Upper lobe of left lung (tissue), 6 donors: ENCODE data around the gene ENDOV. TPM values are rescaled to one million over a fixed set of nuclear protein-coding genes. Genes with fewer than 3 reads are reported as not detected.

Experiments used
- ATAC-seq, 2 donors: fragments of 200-7000 bp; cut with Tn5 transposase; one replicate each; pipeline ENCODE4 v1.9.1; 2022; ENCODE audit warnings: mild to moderate bottlenecking in 2 of 2, moderate library complexity in 2 of 2; ENCODE audit not compliant: low FRiP score in 2 of 2
- DNase-seq, 2 donors: peaks; one replicate each; pipeline ENCODE4 v3.0.0-alpha.2; 2019 to 2020
- H3K27ac ChIP-seq, 4 donors: fragments of 200-600 bp; sonication (generic); one replicate each; pipeline ENCODE4 v1.5.1; 2016 to 2019
- H3K27me3 ChIP-seq, 4 donors: fragments of 200-600 bp; sonication (generic); one replicate each; pipeline ENCODE4 v1.5.1; 2017 to 2019
- H3K36me3 ChIP-seq, 4 donors: fragments of 200-600 bp; sonication (generic); one replicate each; pipeline ENCODE4 v1.5.1; 2016 to 2019
- H3K4me1 ChIP-seq, 4 donors: fragments of 200-600 bp; sonication (generic); one replicate each; pipeline ENCODE4 v1.5.1; 2018 to 2019
- H3K4me3 ChIP-seq, 4 donors: fragments of 200-600 bp; sonication (generic); one replicate each; pipeline ENCODE4 v1.5.1; 2017 to 2019; ENCODE audit warnings: mild to moderate bottlenecking in 2 of 4, moderate library complexity in 1 of 4
- H3K9me3 ChIP-seq, 4 donors: fragments of 200-600 bp; sonication (generic); one replicate each; pipeline ENCODE4 v1.5.1; 2018 to 2019
- EP300 ChIP-seq, 4 donors: sonication (generic); formaldehyde crosslinking; IDR thresholded peaks; one replicate each; pipeline ENCODE4 v1.5.1; 2017; ENCODE audit warnings: antibody characterized with exemption in 4 of 4, control low read depth in 2 of 4
- POLR2A ChIP-seq, 4 donors: fragments of 450-650 bp; IDR thresholded peaks; one replicate each; pipeline ENCODE4 v1.5.1; 2016 to 2017; ENCODE audit warnings: antibody characterized with exemption in 4 of 4, mild to moderate bottlenecking in 2 of 4
- POLR2AphosphoS5 ChIP-seq, 2 donors: sonication (generic); formaldehyde crosslinking; IDR thresholded peaks; one replicate each; pipeline ENCODE4 v1.5.1; 2017; ENCODE audit warnings: antibody characterized with exemption in 2 of 2
- WGBS, 2 donors: methylation state at CpG; one replicate each; pipeline ENCODE4 v1.1.5; 2017 to 2018; 5-methylcytosine and 5-hydroxymethylcytosine counted together
- total RNA-seq, 6 donors: library from RNA; depleted of rRNA in 4 of 6; stranded (reverse); fragments of >200 nt in 4 of 6; gene quantifications; one replicate each; pipeline versions ENCODE4 v1.1.0 to v1.2.1, GENCODE V29; 2016 to 2021
- TF ChIP-seq, protein P1 (sequence below), 6 experiments: fragments of 450-650 bp in 4 of 6; fragments of 200-600 bp in 2 of 6; sonication (generic) in 2 of 6; IDR thresholded peaks; one replicate each; pipeline ENCODE4 v1.5.1; 2016 to 2019; ENCODE audit warnings: antibody characterized with exemption in 6 of 6
- donor health status: DM: no; HTN: no; CAD: no; lungs with moderate emphysema.
- donor health status: DM: no; HTN: yes; CAD: no; lungs with severe emphysema.

ENDOV gene
- total RNA-seq, 6 donors from 2014 or later = 16.7 to 93.2 (median 25.6) TPM

DNA sequence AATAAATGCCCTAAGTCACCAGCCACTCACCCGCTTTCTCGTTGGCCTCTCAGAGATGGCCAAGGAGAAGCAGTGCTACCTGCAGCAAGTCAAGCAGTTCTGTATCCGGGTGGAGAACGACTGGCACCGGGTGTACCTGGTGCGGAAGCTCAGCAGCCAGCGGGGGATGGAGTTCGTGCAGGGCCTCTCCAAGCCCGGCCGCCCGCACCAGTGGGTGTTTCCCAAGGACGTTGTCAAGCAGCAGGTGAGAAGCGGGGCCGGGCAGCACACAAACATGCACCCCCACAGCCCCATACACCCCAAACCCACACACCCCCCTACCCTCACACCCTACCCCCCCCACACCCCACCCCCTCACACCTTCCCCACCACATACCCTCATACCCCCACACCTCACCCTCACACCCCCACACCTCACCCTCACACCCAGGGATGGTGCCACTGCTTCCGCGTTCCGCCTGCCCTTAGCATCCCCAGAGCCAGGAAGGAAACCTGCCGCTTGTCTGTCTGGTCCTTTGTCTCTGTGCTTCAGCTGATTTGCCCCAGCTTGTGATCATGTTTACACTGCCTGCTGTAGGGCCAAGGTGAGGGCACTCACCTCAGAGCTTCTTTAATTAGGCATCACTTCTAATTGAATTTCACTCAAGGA is 41.9 kb upstream of the ENDOV start:
- Histone ChIP-seq H3K27ac (no peak overlapping the region), H3K4me3 (no peak overlapping the region), H3K4me1 (no peaks in the 10 kb centered on the region), H3K36me3 (peaks cover 83 to 100% (median 96%) of the 10 kb centered on the region in 4 donors), H3K9me3 (no peaks in the 10 kb centered on the region), H3K27me3 (no peaks in the 10 kb centered on the region)
- TF ChIP-seq POLR2A (IDR thresholded peaks at IDR 0.05) = no peak
- TF ChIP-seq POLR2AphosphoS5 (IDR thresholded peaks at IDR 0.05) = no peak
- TF ChIP-seq, protein P1, sequence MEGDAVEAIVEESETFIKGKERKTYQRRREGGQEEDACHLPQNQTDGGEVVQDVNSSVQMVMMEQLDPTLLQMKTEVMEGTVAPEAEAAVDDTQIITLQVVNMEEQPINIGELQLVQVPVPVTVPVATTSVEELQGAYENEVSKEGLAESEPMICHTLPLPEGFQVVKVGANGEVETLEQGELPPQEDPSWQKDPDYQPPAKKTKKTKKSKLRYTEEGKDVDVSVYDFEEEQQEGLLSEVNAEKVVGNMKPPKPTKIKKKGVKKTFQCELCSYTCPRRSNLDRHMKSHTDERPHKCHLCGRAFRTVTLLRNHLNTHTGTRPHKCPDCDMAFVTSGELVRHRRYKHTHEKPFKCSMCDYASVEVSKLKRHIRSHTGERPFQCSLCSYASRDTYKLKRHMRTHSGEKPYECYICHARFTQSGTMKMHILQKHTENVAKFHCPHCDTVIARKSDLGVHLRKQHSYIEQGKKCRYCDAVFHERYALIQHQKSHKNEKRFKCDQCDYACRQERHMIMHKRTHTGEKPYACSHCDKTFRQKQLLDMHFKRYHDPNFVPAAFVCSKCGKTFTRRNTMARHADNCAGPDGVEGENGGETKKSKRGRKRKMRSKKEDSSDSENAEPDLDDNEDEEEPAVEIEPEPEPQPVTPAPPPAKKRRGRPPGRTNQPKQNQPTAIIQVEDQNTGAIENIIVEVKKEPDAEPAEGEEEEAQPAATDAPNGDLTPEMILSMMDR (IDR thresholded peaks at IDR 0.05) = no peak
- no peak for TF ChIP-seq EP300 (IDR thresholded peaks at IDR 0.05)
- WGBS, 2 donors = 91 to 94% methylated on average over 17 to 18 of the region's 18 CpGs
- ATAC-seq = no peak
- peak in 1 of 2 donors; percentile 53 for DNase-seq

DNA sequence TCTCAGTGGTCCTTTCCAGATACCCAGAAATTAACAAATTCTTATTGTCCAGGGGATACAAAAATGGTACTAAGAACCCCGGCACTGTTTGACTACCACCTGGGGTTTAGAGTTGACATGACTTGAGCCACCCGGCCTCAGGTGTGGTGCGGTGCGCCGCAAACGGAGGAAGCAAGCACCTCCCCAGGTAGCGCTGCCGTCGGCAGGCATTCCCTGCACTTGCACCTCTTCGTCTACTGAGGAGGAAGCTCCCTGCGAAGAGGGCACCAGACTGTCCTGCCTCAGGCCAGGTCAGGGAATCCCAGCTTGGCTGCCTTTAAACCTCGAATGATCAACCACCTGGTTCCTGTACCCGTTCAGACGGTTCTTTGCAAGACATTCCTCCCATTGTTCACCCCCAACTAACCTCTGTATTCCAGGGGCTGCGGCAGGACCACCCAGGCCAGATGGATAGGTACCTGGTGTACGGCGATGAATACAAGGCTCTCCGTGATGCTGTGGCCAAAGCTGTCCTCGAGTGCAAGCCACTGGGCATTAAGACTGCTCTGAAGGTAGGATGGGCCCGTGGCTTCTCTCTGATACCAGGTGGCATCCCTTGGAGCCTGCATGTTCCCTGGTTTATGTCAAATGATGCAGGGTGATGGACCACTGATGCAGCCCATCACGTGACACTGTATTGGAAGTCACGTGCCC is 40.8 kb upstream of the ENDOV start:
- no peak overlapping the region for H3K27ac ChIP-seq
- ATAC-seq = no peak
- peak in 1 of 2 donors; percentile 16 for DNase-seq
- H3K4me3 ChIP-seq = no peak overlapping the region
- no peaks in the 10 kb centered on the region for H3K9me3 ChIP-seq
- no peaks in the 10 kb centered on the region for H3K4me1 ChIP-seq
- whole genome bisulfite sequencing, 2 donors = 94 to 96% methylated on average over 18 to 22 of the region's 22 CpGs
- peaks cover 81 to 100% (median 94%) of the 10 kb centered on the region in 4 donors for H3K36me3 ChIP-seq
- TF ChIP-seq POLR2A (IDR thresholded peaks at IDR 0.05) (no peak), POLR2AphosphoS5 (IDR thresholded peaks at IDR 0.05) (no peak), EP300 (IDR thresholded peaks at IDR 0.05) (no peak)
- TF ChIP-seq, protein P1 (IDR thresholded peaks at IDR 0.05) = no peak
- H3K27me3 ChIP-seq = no peaks in the 10 kb centered on the region

DNA sequence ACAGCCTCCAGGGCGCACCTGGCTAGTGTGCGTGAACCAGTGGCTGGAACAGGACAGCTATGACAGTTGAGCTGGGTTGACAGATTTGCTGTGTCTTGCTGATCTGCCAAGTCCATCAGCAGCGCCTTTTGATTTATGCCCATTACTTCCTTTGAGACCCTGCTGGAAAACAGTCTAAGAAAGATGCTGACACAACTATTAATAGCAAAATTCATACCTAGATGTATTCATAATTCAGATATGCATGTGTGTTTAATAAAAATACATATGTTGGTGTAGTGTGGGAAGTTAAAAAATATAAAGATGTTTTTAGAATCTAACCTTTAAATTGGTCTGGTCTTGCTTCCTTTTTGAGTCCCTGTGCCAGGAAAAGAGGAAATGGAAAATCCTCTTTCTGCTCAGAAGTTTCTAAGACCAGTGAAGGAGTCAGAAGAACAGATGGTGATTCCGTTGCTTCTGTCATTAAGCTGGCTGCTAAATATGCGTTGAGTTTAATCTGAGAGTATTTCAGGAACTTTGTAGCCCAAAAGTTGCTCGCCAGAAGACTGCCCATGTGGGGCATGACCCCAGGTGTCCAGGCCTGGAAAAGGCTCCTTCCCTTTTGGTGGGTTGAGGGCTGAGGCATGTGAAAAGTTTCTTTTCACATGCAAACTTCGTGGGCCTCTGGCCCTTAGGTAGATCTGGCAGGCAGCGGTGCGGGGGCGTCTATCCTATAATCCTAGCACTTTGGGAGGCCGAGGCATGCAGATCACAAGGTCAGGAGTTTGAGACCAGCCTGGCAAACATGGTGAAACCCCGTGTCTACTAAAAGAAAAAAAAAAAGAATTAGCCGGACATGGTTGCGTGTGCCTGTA is 40.0 kb upstream of the ENDOV start:
- Histone ChIP-seq H3K9me3 (no peaks in the 10 kb centered on the region), H3K4me3 (no peak overlapping the region), H3K36me3 (peaks cover 79 to 100% (median 94%) of the 10 kb centered on the region in 4 donors), H3K27ac (no peak overlapping the region), H3K4me1 (no peaks in the 10 kb centered on the region), H3K27me3 (no peaks in the 10 kb centered on the region)
- no peak for TF ChIP-seq EP300 (IDR thresholded peaks at IDR 0.05)
- no peak for TF ChIP-seq POLR2A (IDR thresholded peaks at IDR 0.05)
- TF ChIP-seq POLR2AphosphoS5 (IDR thresholded peaks at IDR 0.05) = no peak
- WGBS, 2 donors = 87% methylated on average over 14 of the region's 14 CpGs
- DNase-seq = no peak
- no peak for ATAC-seq

DNA sequence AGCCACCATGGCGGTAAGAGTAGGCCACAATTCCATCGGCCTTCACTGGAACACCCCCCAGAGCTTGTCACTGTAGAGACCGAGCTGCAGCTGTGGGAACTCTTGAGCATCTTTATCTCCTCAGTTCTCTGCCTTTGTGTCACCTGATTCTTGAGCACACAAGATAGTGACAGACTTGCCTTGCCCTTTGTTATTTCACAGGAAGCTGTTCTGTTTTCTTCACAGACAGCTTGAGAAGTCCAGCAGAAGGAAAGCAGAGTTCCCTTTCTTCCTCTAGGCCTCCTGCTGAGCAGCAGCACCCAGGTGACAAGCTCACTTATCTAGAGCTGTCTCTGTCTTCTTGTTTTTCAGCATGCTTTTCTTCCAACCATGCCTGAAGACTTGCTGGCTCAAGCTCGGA is 38.4 kb upstream of the ENDOV start:
- no peaks in the 10 kb centered on the region for H3K27me3 ChIP-seq
- WGBS, 2 donors = 95 to 96% methylated on average over 4 of the region's 4 CpGs
- ATAC-seq (no peak), DNase-seq (no peak)
- no peaks in the 10 kb centered on the region for H3K9me3 ChIP-seq
- H3K4me1 ChIP-seq = no peaks in the 10 kb centered on the region
- no peak overlapping the region for H3K4me3 ChIP-seq
- H3K27ac ChIP-seq = no peak overlapping the region
- H3K36me3 ChIP-seq = peaks cover 80 to 100% (median 96%) of the 10 kb centered on the region in 4 donors
- TF ChIP-seq POLR2AphosphoS5 (IDR thresholded peaks at IDR 0.05) = no peak
- no peak for TF ChIP-seq POLR2A (IDR thresholded peaks at IDR 0.05)
- TF ChIP-seq EP300 (IDR thresholded peaks at IDR 0.05) = no peak
- TF ChIP-seq, protein P1 (IDR thresholded peaks at IDR 0.05) = no peak

DNA sequence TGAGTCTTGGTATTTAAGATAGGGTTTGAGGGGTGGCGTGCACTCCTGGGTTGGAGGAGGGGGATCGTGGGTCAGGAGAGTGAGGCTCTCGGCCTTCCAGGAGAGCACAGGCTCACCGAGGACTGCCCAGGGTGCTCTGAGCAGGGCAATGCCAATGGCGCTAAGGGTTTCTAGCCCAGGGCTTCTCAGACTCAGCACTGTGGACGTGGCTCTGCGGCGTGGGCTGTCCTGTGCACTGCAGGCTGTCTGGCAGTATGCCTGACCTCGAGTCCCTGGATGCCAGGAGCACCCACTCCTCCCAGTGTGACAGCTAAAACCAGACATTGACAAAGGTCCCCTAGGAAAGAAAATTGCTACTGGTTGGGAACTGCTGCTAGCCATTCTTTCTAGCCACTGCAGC is 37.2 kb upstream of the ENDOV start:
- TF ChIP-seq EP300 (IDR thresholded peaks at IDR 0.05) (no peak), POLR2A (IDR thresholded peaks at IDR 0.05) (no peak), POLR2AphosphoS5 (IDR thresholded peaks at IDR 0.05) (no peak)
- TF ChIP-seq, protein P1 (IDR thresholded peaks at IDR 0.05) = no peak
- ATAC-seq = no peak
- DNase-seq = peak; percentile 9 to 53
- Histone ChIP-seq H3K9me3 (no peaks in the 10 kb centered on the region), H3K4me3 (no peak overlapping the region), H3K27ac (no peak overlapping the region), H3K36me3 (peaks cover 75 to 100% (median 94%) of the 10 kb centered on the region in 4 donors), H3K4me1 (no peaks in the 10 kb centered on the region), H3K27me3 (no peaks in the 10 kb centered on the region)
- WGBS, 2 donors = 92 to 100% methylated on average over 5 to 9 of the region's 9 CpGs
